ENCODE measurements around the gene RSPO3.

- TF ChIP-seq, protein P1, sequence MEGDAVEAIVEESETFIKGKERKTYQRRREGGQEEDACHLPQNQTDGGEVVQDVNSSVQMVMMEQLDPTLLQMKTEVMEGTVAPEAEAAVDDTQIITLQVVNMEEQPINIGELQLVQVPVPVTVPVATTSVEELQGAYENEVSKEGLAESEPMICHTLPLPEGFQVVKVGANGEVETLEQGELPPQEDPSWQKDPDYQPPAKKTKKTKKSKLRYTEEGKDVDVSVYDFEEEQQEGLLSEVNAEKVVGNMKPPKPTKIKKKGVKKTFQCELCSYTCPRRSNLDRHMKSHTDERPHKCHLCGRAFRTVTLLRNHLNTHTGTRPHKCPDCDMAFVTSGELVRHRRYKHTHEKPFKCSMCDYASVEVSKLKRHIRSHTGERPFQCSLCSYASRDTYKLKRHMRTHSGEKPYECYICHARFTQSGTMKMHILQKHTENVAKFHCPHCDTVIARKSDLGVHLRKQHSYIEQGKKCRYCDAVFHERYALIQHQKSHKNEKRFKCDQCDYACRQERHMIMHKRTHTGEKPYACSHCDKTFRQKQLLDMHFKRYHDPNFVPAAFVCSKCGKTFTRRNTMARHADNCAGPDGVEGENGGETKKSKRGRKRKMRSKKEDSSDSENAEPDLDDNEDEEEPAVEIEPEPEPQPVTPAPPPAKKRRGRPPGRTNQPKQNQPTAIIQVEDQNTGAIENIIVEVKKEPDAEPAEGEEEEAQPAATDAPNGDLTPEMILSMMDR (IDR thresholded peaks at IDR 0.05), result no peak
- TF ChIP-seq POLR2A (IDR thresholded peaks at IDR 0.05), result no peak
Measured at GRCh38 chr6:127205036-127205435, 86.6 kb downstream of the RSPO3 start.

Measured in lower leg skin (tissue), 3 donors.